Adipose tissue (tissue), 3 donors: ENCODE results near the gene SLC17A5. TPM values are rescaled to one million over a fixed set of nuclear protein-coding genes. Genes with fewer than 3 reads are reported as not detected.

Source experiments
- H3K27ac ChIP-seq: one replicate; pipeline ENCODE4 v1.5.1; 2013; ENCODE audit warnings: low read depth, low read length
- WGBS, 3 donors: extraction: QIAGEN DNeasy Blood & Tissue Kit; methylation state at CpG; one replicate each; pipeline ENCODE4 v1.1.7; 2013; 5-methylcytosine and 5-hydroxymethylcytosine counted together
- polyA plus RNA-seq, 3 donors: library from polyadenylated mRNA; stranded (reverse); fragments of 200-250 nt; gene quantifications; one replicate each; pipeline ENCODE4 v1.2.3, GENCODE V29; 2013
- donor health status: healthy with polysubstance abuse.
- donor health status: Bipolar disorder and iron deficiency.
- donor health status: healthy.

The SLC17A5 gene
- polyA plus RNA-seq, 3 donors, result 6.4 to 7.6 (median 6.5) TPM

GRCh38 chr6:73669005-73669404 is 15.2 kb upstream of the SLC17A5 start:
- 93 to 100% (median 96%) methylated on average over 1 of the region's 1 CpG for WGBS, 3 donors
- H3K27ac ChIP-seq, result no peak overlapping the region

- 68 to 78% (median 75%) methylated on average over 1 of the region's 1 CpG for WGBS, 3 donors
- no peak overlapping the region for H3K27ac ChIP-seq
Measured at GRCh38 chr6:73667798-73668197, 14.0 kb upstream of the SLC17A5 start.

GRCh38 chr6:73666393-73666792 is 12.6 kb upstream of the SLC17A5 start:
- no peak overlapping the region for H3K27ac ChIP-seq
- WGBS, 3 donors, result 72 to 75% (median 72%) methylated on average over 2 of the region's 2 CpGs

- whole genome bisulfite sequencing, 3 donors, result 46 to 73% (median 68%) methylated on average over 3 of the region's 3 CpGs
- H3K27ac ChIP-seq, result no peak overlapping the region
Measured at GRCh38 chr6:73665686-73666319, 12.0 kb upstream of the SLC17A5 start.

- no peak overlapping the region for H3K27ac ChIP-seq
- WGBS, 3 donors, result 84 to 88% (median 88%) methylated on average over 2 of the region's 2 CpGs
Measured at GRCh38 chr6:73664701-73665100, 10.9 kb upstream of the SLC17A5 start.

GRCh38 chr6:73657201-73657600 is 3.4 kb upstream of the SLC17A5 start:
- no peak overlapping the region for H3K27ac ChIP-seq
- 85 to 96% (median 87%) methylated on average over 3 of the region's 3 CpGs for WGBS, 3 donors

- 86 to 98% (median 91%) methylated on average over 2 of the region's 2 CpGs for WGBS, 3 donors
- no peak overlapping the region for H3K27ac ChIP-seq
Measured at GRCh38 chr6:73656531-73657145, 2.8 kb upstream of the SLC17A5 start.

GRCh38 chr6:73655341-73655917 is 1.6 kb upstream of the SLC17A5 start:
- H3K27ac ChIP-seq, result no peak overlapping the region
- WGBS, 3 donors, result 70 to 97% (median 71%) methylated on average over 2 of the region's 2 CpGs

GRCh38 chr6:73652637-73653570 is 888 bp downstream of the SLC17A5 start:
- no peak overlapping the region for H3K27ac ChIP-seq
- 2% methylated on average over 27 to 32 of the region's 32 CpGs for WGBS, 3 donors

- 69 to 82% (median 71%) methylated on average over 4 of the region's 4 CpGs for WGBS, 3 donors
- H3K27ac ChIP-seq, result no peak overlapping the region
Measured at GRCh38 chr6:73649783-73650182, 4.0 kb downstream of the SLC17A5 start.

- H3K27ac ChIP-seq, result no peak overlapping the region
Measured at GRCh38 chr6:73648166-73648565, 5.6 kb downstream of the SLC17A5 start.

- no peak overlapping the region for H3K27ac ChIP-seq
- 31 to 43% (median 36%) methylated on average over 10 of the region's 10 CpGs for WGBS, 3 donors
Measured at GRCh38 chr6:73644941-73645591, 8.7 kb downstream of the SLC17A5 start.

GRCh38 chr6:73644030-73644429 is 9.8 kb downstream of the SLC17A5 start:
- WGBS, 3 donors, result 84 to 92% (median 90%) methylated on average over 2 of the region's 2 CpGs

GRCh38 chr6:73642530-73642929 is 11.3 kb downstream of the SLC17A5 start:
- 38 to 87% (median 79%) methylated on average over 2 of the region's 2 CpGs for WGBS, 3 donors
- no peak overlapping the region for H3K27ac ChIP-seq

More at GRCh38 chr6:73644030-73644429, 9.8 kb downstream of the SLC17A5 start:
- no peak overlapping the region for H3K27ac ChIP-seq

- WGBS, 3 donors, result 84 to 98% (median 96%) methylated on average over 1 of the region's 1 CpG
- H3K27ac ChIP-seq, result no peak overlapping the region
Measured at GRCh38 chr6:73640179-73640750, 13.5 kb downstream of the SLC17A5 start.

- 70 to 80% (median 73%) methylated on average over 4 of the region's 4 CpGs for WGBS, 3 donors
- no peak overlapping the region for H3K27ac ChIP-seq
Measured at GRCh38 chr6:73639040-73639439, 14.8 kb downstream of the SLC17A5 start.

- 76 to 85% (median 84%) methylated on average over 2 of the region's 2 CpGs for WGBS, 3 donors
- no peak overlapping the region for H3K27ac ChIP-seq
Measured at GRCh38 chr6:73637404-73637803, 16.4 kb downstream of the SLC17A5 start.

- no peak overlapping the region for H3K27ac ChIP-seq
Measured at GRCh38 chr6:73636048-73636447, 17.7 kb downstream of the SLC17A5 start.
